HepG2 (cell line): Measurements from ENCODE around the gene DMGDH. TPM values are rescaled to one million over a fixed set of nuclear protein-coding genes. Genes with fewer than 3 reads are reported as not detected.
A peak's percentile ranks its signal among the peaks of the same experiment; 100 is the strongest.

Experiments
- BCLAF1 ChIP-seq: fragments of 450-650 bp; IDR thresholded peaks from 2 replicates; pipeline ENCODE4 v1.6.1; 2017; ENCODE audit warnings: mild to moderate bottlenecking
- ETS1 ChIP-seq: sonication (generic); formaldehyde crosslinking; IDR thresholded peaks from 2 replicates; pipeline ENCODE4 v1.4.0; 2020; ENCODE audit warnings: missing genetic modification reagents
- FOXA1 ChIP-seq, 2 experiments: fragments of 450-650 bp in 1 of 2; sonication (generic) in 1 of 2; formaldehyde crosslinking in 1 of 2; IDR thresholded peaks; 2 replicates each; pipeline versions ENCODE4 v1.4.0 to v1.6.1; 2016 to 2020; ENCODE audit warnings: missing genetic modification reagents in 1 of 2
- GMEB2 ChIP-seq: IDR thresholded peaks from 2 replicates; pipeline ENCODE4 v1.6.1; 2016; ENCODE audit warnings: missing biosample characterization, missing genetic modification reagents, low read depth
- JDP2 ChIP-seq: sonication (generic); formaldehyde crosslinking; IDR thresholded peaks from 2 replicates; pipeline ENCODE4 v1.8.1; 2022; ENCODE audit warnings: missing genetic modification reagents, borderline replicate concordance
- KLF9 ChIP-seq: IDR thresholded peaks from 2 replicates; pipeline ENCODE4 v1.6.1; 2016; ENCODE audit warnings: low read depth
- NAIF1 ChIP-seq: sonication (generic); formaldehyde crosslinking; IDR thresholded peaks from 2 replicates; pipeline ENCODE4 v1.5.0; 2020; ENCODE audit warnings: mild to moderate bottlenecking, missing genetic modification reagents, borderline replicate concordance
- NFE2L2 ChIP-seq: fragments of 150-350 bp; IDR thresholded peaks from 2 replicates; pipeline ENCODE4 v1.6.1; 2014; ENCODE audit warnings: low read length
- PAX8 ChIP-seq: sonication (generic); formaldehyde crosslinking; IDR thresholded peaks from 2 replicates; pipeline ENCODE4 v1.8.0; 2022; ENCODE audit warnings: mild to moderate bottlenecking, missing genetic modification reagents, borderline replicate concordance
- PHF5A ChIP-seq: IDR thresholded peaks from one replicate; pipeline ENCODE4 v1.6.1; 2018; ENCODE audit warnings: low read depth, missing genetic modification reagents; ENCODE audit not compliant: unreplicated experiment
- PPARG ChIP-seq: conservative IDR thresholded peaks from 2 replicates; pipeline ENCODE4 v1.6.1; 2016; ENCODE audit warnings: missing biosample characterization, missing genetic modification reagents
- REL ChIP-seq: sonication (generic); formaldehyde crosslinking; conservative IDR thresholded peaks from 2 replicates; pipeline ENCODE4 v1.8.0; 2022; ENCODE audit warnings: mild to moderate bottlenecking, missing genetic modification reagents, moderate library complexity
- RNF2 ChIP-seq: fragments of 450-650 bp; conservative IDR thresholded peaks from 2 replicates; pipeline ENCODE4 v1.6.1; 2016; ENCODE audit warnings: low read depth
- SIX4 ChIP-seq: sonication (generic); formaldehyde crosslinking; IDR thresholded peaks from 2 replicates; pipeline ENCODE4 v1.4.0; 2020; ENCODE audit warnings: missing genetic modification reagents
- TAF1 ChIP-seq: sonication (generic); formaldehyde crosslinking; IDR thresholded peaks from 2 replicates; pipeline ENCODE4 v1.4.0; 2020; ENCODE audit warnings: missing genetic modification reagents
- TBX2 ChIP-seq: sonication (generic); formaldehyde crosslinking; IDR thresholded peaks from 2 replicates; pipeline ENCODE4 v1.5.0; 2020; ENCODE audit warnings: missing genetic modification reagents, mild to moderate bottlenecking, borderline replicate concordance
- THAP11 ChIP-seq: IDR thresholded peaks from 2 replicates; pipeline ENCODE4 v1.6.1; 2016; ENCODE audit warnings: missing biosample characterization, missing genetic modification reagents
- THRA ChIP-seq: sonication (generic); formaldehyde crosslinking; IDR thresholded peaks from 2 replicates; pipeline ENCODE4 v1.4.0; 2020; ENCODE audit warnings: missing genetic modification reagents, borderline replicate concordance
- ZKSCAN8 ChIP-seq: IDR thresholded peaks from 2 replicates; pipeline ENCODE4 v1.6.1; 2016; ENCODE audit warnings: borderline replicate concordance, missing genetic modification reagents, missing compliant biosample characterization
- ZNF101 ChIP-seq: sonication (generic); formaldehyde crosslinking; IDR thresholded peaks from 2 replicates; pipeline ENCODE4 v1.4.0; 2020; ENCODE audit warnings: mild to moderate bottlenecking, low read depth, missing genetic modification reagents, borderline replicate concordance
- ZNF234 ChIP-seq: sonication (generic); formaldehyde crosslinking; conservative IDR thresholded peaks from 2 replicates; pipeline ENCODE4 v1.5.1; 2020; ENCODE audit warnings: mild to moderate bottlenecking, missing genetic modification reagents
- ZNF292 ChIP-seq: sonication (generic); formaldehyde crosslinking; IDR thresholded peaks from 2 replicates; pipeline ENCODE4 v1.8.1; 2022; ENCODE audit warnings: mild to moderate bottlenecking, low read depth, missing genetic modification reagents, borderline replicate concordance
- ZNF430 ChIP-seq: sonication (generic); formaldehyde crosslinking; IDR thresholded peaks from 2 replicates; pipeline ENCODE4 v1.9.0; 2021; ENCODE audit warnings: mild to moderate bottlenecking, missing genetic modification reagents
- ZNF460 ChIP-seq: sonication (generic); formaldehyde crosslinking; IDR thresholded peaks from 2 replicates; pipeline ENCODE4 v1.5.1; 2020; ENCODE audit warnings: missing genetic modification reagents, mild to moderate bottlenecking, borderline replicate concordance
- polyA plus RNA-seq, 8 experiments: library from polyadenylated mRNA; depleted of rRNA in 3 of 8; stranded (reverse) in 7 of 8; unstranded in 1 of 8; fragments of >200 nt; fragmentation: Illumina TruSeq in 4 of 8; extraction: Trizol in 4 of 8; gene quantifications; 2 replicates each; pipeline versions ENCODE4 v1.2.1 to v1.2.3, GENCODE V29; 2011 to 2016; ENCODE audit warnings: low read depth in 4 of 8, missing spikeins in 1 of 8, mixed read lengths in 1 of 8; ENCODE audit not compliant: insufficient read depth in 1 of 8
- total RNA-seq, 5 experiments: library from RNA; depleted of rRNA; stranded (reverse); fragments of >200 nt; fragmentation: Illumina TruSeq; extraction: Trizol; gene quantifications; 2 replicates each; pipeline ENCODE4 v1.2.3, GENCODE V29; 2016; ENCODE audit warnings: low read depth in 1 of 5

The DMGDH gene
- total and polyA plus RNA-seq, 2 of the 13 experiments (the other 11 are each of a cell fraction or from before 2014, with no cell fraction given) = 3.6 to 7.9 TPM

- TF ChIP-seq PHF5A (CRISPR knock-in tag) = no peak
- no peak for TF ChIP-seq ZNF101 (CRISPR knock-in tag)
- TF ChIP-seq TBX2 (CRISPR knock-in tag) = peak; percentile 28; the same call in 1 of the 2 replicates
- no peak for TF ChIP-seq BCLAF1
- TF ChIP-seq ZNF460 (CRISPR knock-in tag) = no peak
- no peak for TF ChIP-seq ETS1 (CRISPR knock-in tag)
- TF ChIP-seq KLF9 (CRISPR knock-in tag) = no peak
- peak; percentile 90 for TF ChIP-seq PPARG (CRISPR knock-in tag)
- no peak for TF ChIP-seq RNF2
- TF ChIP-seq NAIF1 = no peak
- TF ChIP-seq NFE2L2 = no peak
- TF ChIP-seq JDP2 (CRISPR knock-in tag) = no peak
- no peak for TF ChIP-seq THRA
- no peak for TF ChIP-seq ZNF292 (CRISPR knock-in tag)
- no peak for TF ChIP-seq TAF1 (CRISPR knock-in tag)
- no peak for TF ChIP-seq PAX8 (CRISPR knock-in tag)
- TF ChIP-seq ZKSCAN8 (CRISPR knock-in tag) = peak; percentile 30; the same call in 1 of the 2 replicates
- peak; percentile 42; the same call in 1 of the 2 replicates for TF ChIP-seq THAP11
- TF ChIP-seq ZNF430 (CRISPR knock-in tag) = no peak
- no peak for TF ChIP-seq GMEB2
- peak; percentile 77 for TF ChIP-seq FOXA1 (IDR thresholded peaks at IDR 0.05)
- TF ChIP-seq FOXA1 (CRISPR knock-in tag; IDR thresholded peaks at IDR 0.05) = peak; percentile 75
- no peak for TF ChIP-seq REL (CRISPR knock-in tag)
- TF ChIP-seq SIX4 (CRISPR knock-in tag) = no peak
- no peak for TF ChIP-seq ZNF234 (CRISPR knock-in tag)
Measured at GRCh38 chr5:79030663-79031484, 38.6 kb downstream of the DMGDH start (continued).
